NCI-H1105 (cell line): ENCODE results near the gene MLXIPL.
"Not testable (repeated sequence)": the region's sequence is repeated elsewhere in the genome, so short reads cannot be mapped to it uniquely, and the experiment has no call there.

Source experiments
- DNase-seq: peaks from one replicate; lab custom pipeline; 2025; lab: John Stamatoyannopoulos, UW

Gene MLXIPL

GRCh38 chr7:73550093-73550492, 74.2 kb downstream of the MLXIPL start:
- DNase-seq: not testable (repeated sequence)

DNA sequence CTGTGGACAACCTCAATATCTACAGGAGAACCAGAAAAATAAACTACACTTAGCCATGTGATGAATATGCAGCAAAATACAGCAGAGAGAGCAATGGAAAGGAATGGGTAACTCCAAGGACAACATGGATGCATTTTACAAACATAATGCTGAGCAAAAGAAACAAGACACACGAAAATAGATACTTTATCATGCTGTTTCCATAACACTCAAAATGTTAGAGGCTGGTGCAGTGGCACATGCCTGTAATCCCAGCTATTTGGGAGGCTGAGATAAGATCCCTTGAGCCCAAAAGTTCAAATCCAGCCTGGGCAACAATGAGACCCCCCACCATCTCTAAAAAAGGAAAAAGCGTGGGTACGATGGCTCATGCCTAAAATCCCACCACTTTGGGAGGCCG, 75.1 kb downstream of the MLXIPL start:
- DNase-seq: no peak

DNA sequence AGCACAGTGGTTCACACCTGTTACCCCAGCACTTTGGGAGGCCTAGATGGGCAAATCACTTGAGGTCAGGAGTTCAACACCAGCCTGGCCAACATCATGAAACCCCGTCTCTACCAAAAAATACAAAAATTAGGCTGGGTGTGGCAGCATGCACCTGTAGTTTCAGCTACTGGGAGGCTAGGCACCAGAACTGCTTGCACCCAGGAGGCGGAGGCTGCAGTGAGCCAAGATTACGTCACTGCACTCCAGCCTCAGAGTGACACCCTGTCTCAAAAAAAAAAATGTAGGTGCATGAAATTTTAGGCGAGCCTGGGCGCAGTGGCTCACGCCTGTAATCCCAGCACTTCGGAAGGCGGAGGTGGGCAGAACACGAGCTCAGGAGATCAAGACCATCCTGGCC, 76.5 kb downstream of the MLXIPL start:
- DNase-seq: no peak

DNA sequence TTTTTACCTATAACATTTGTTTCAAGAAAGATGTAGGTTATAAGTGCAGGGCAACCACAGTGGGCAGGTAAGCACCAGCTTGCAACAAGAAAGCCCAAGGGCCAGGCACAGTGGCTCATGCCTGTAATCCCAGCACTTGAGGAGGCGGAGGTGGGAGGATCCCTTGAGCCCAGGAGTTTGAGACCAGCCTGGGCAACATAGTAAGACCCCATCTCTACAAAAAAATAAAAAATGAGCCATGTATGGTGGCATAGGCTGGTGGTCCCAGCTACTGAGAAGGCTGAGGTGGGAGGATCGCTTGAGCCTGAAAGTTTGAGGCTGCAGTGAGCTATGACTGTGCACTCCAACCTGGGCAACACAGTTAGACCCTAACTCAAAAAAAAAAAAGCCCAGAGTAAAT, 79.6 kb downstream of the MLXIPL start:
- DNase-seq: no peak
